Naive thymus-derived CD4-positive, alpha-beta T cell (primary cell): ENCODE results near the gene KNSTRN. TPM values are rescaled to one million over a fixed set of nuclear protein-coding genes. Genes with fewer than 3 reads are reported as not detected.
A peak's percentile ranks its signal among the peaks of the same experiment; 100 is the strongest.

Experiments
- ATAC-seq: fragments of 150-1000 bp; cut with Tn5 transposase; 2 replicates; pipeline ENCODE4 v1.10.0; 2021; ENCODE audit warnings: mild to moderate bottlenecking, moderate library complexity
- CTCF ChIA-PET: fragments of 350-600 bp; sonication (Branson Sonifier 250); formaldehyde crosslinking; loops from one replicate; lab custom pipeline; 2021; ENCODE audit warnings: antibody characterized with exemption; lab: Charles Lee
- POLR2A ChIA-PET: fragments of 350-600 bp; sonication (Branson Sonifier 250); formaldehyde crosslinking; loops from one replicate; lab custom pipeline; 2021; ENCODE audit warnings: antibody characterized with exemption, inconsistent platforms; lab: Charles Lee
- DNase-seq, 9 donors: peaks; one replicate each; pipeline versions ENCODE4 v3.0.0 to v3.0.0-alpha.2; 2020 to 2022; ENCODE audit warnings: mixed read lengths in 1 of 9
- H3K27ac ChIP-seq: one replicate; pipeline ENCODE4 v1.7.0; 2013; ENCODE audit warnings: mild to moderate bottlenecking, low read depth, low read length, moderate library complexity
- H3K27me3 ChIP-seq, 2 donors: one replicate each; pipeline ENCODE4 v1.7.0; 2013; ENCODE audit warnings: low read length in 2 of 2, mild to moderate bottlenecking in 2 of 2, moderate library complexity in 2 of 2; ENCODE audit not compliant: control insufficient read depth in 2 of 2, insufficient read depth in 2 of 2
- H3K36me3 ChIP-seq, 3 experiments: 1 replicate in 2 of 3; 2 replicates in 1 of 3; pipeline ENCODE4 v1.7.0; 2013; ENCODE audit warnings: low read length in 3 of 3, mild to moderate bottlenecking in 3 of 3, moderate library complexity in 1 of 3; ENCODE audit not compliant: insufficient read depth in 3 of 3, control insufficient read depth in 2 of 3
- H3K4me1 ChIP-seq, 2 donors: one replicate each; pipeline ENCODE4 v1.7.0; 2013; ENCODE audit warnings: low read length in 2 of 2, mild to moderate bottlenecking in 2 of 2, moderate library complexity in 1 of 2; ENCODE audit not compliant: control insufficient read depth in 2 of 2, insufficient read depth in 2 of 2
- H3K4me3 ChIP-seq: 2 replicates; pipeline ENCODE4 v1.7.0; 2013; ENCODE audit warnings: mild to moderate bottlenecking, low read length
- H3K9me3 ChIP-seq, 3 experiments: 1 replicate in 2 of 3; 2 replicates in 1 of 3; pipeline ENCODE4 v1.7.0; 2013; ENCODE audit warnings: low read length in 3 of 3; ENCODE audit not compliant: control insufficient read depth in 2 of 3
- H3K27ac Mint-ChIP-seq, 9 donors: one replicate each; pipeline ENCODE4 v1.8.0; 2020 to 2022; ENCODE audit warnings: mixed read lengths in 9 of 9, mild to moderate bottlenecking in 8 of 9, moderate library complexity in 5 of 9, inconsistent platforms in 2 of 9
- H3K27me3 Mint-ChIP-seq, 5 donors: one replicate each; pipeline ENCODE4 v1.8.0; 2021 to 2022; ENCODE audit warnings: mixed read lengths in 5 of 5, mild to moderate bottlenecking in 1 of 5
- H3K36me3 Mint-ChIP-seq, 5 donors: one replicate each; pipeline ENCODE4 v1.8.0; 2020 to 2022; ENCODE audit warnings: mixed read lengths in 5 of 5, mild to moderate bottlenecking in 3 of 5, inconsistent platforms in 1 of 5
- H3K4me1 Mint-ChIP-seq, 7 donors: one replicate each; pipeline ENCODE4 v1.8.0; 2020 to 2022; ENCODE audit warnings: mixed read lengths in 7 of 7, mild to moderate bottlenecking in 3 of 7, inconsistent platforms in 1 of 7
- H3K4me3 Mint-ChIP-seq, 10 donors: one replicate each; pipeline ENCODE4 v1.8.0; 2020 to 2022; ENCODE audit warnings: mild to moderate bottlenecking in 10 of 10, mixed read lengths in 10 of 10, moderate library complexity in 6 of 10, inconsistent platforms in 2 of 10
- H3K9me3 Mint-ChIP-seq, 11 donors: one replicate each; pipeline ENCODE4 v1.8.0; 2020 to 2022; ENCODE audit warnings: mixed read lengths in 11 of 11, mild to moderate bottlenecking in 4 of 11, inconsistent platforms in 1 of 11, moderate library complexity in 1 of 11
- intact Hi-C, 2 donors: fragments of 100-400 bp; cut with micrococcal nuclease; formaldehyde crosslinking; loops; one replicate each; pipeline ENCODE4 v1.15.1; 2023
- polyA plus RNA-seq, 2 donors: library from polyadenylated mRNA; unstranded; fragments of 300-500 nt; fragmentation: Illumina TruSeq; gene quantifications; one replicate each; pipeline ENCODE4 v1.2.3, GENCODE V29; 2021
- total RNA-seq, 6 experiments: library from RNA in 5 of 6; stranded (reverse) in 5 of 6; gene quantifications; 1 replicate in 5 of 6; 2 replicates in 1 of 6; pipeline ENCODE4 v1.2.3 and lab custom pipeline; 2021 to 2026

The KNSTRN gene
- total and polyA plus RNA-seq, 7 experiments from 2014 or later = 3.7 to 39.6 (median 6.1) TPM

DNA sequence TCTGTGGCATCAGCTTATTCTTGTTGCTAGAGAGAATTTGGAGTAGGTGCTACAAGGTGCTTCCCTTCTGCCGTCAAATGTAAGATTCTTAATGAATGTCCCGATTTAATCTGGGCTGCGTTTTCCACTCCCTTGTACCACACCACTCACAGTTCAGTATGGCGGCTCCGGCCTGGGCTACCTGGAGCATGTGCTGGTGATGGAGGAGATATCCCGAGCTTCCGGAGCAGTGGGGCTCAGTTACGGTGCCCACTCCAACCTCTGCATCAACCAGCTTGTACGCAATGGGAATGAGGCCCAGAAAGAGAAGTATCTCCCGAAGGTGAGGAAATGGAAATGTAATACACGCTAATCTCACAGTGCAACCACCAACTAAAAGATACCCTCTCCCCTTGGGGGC is 28.0 kb downstream of the KNSTRN start:
- intact Hi-C loops = no loop called here
- Histone ChIP-seq H3K4me3 (no peak overlapping the region), H3K27me3 (no peaks in the 10 kb centered on the region), H3K27ac (no peak overlapping the region), H3K36me3 (peaks cover 11 to 69% (median 16%) of the 10 kb centered on the region in 3 experiments), H3K9me3 (no peaks in the 10 kb centered on the region), H3K4me1 (no peaks in the 10 kb centered on the region)
- H3K4me1 Mint-ChIP-seq = peaks cover 2 to 36% (median 19%) of the 10 kb centered on the region in 7 donors
- no peaks in the 10 kb centered on the region for H3K9me3 Mint-ChIP-seq
- no peak overlapping the region for H3K4me3 Mint-ChIP-seq
- DNase-seq (no peak), ATAC-seq (no peak)
- peaks cover 11 to 19% (median 18%) of the 10 kb centered on the region in 5 donors for H3K36me3 Mint-ChIP-seq
- POLR2A ChIA-PET = interaction anchor here (0.6 kb wide), 1 partner anchor 269 kb away, joined by 3 read pairs; no protein-coding TSS in a partner anchor
- CTCF ChIA-PET = interaction anchor here (2.0 kb wide), 1 partner anchor 72 kb away, joined by 6 read pairs; no protein-coding TSS in a partner anchor
- H3K27ac Mint-ChIP-seq = no peak overlapping the region
- H3K27me3 Mint-ChIP-seq = no peaks in the 10 kb centered on the region

GRCh38 chr15:40412095-40412759 is 29.7 kb downstream of the KNSTRN start:
- Histone ChIP-seq H3K9me3 (no peaks in the 10 kb centered on the region), H3K36me3 (peaks cover 15 to 78% (median 16%) of the 10 kb centered on the region in 3 experiments), H3K4me1 (no peaks in the 10 kb centered on the region), H3K27me3 (no peaks in the 10 kb centered on the region), H3K4me3 (no peak overlapping the region), H3K27ac (no peak overlapping the region)
- Mint-ChIP-seq H3K27me3 (no peaks in the 10 kb centered on the region), H3K4me3 (no peak overlapping the region), H3K4me1 (peaks cover 0 to 26% (median 11%) of the 10 kb centered on the region in 7 donors), H3K27ac (peak overlapping the region in 3 of 9 donors; percentile 11 to 61 (median 28)), H3K9me3 (no peaks in the 10 kb centered on the region), H3K36me3 (peaks cover 11 to 25% (median 19%) of the 10 kb centered on the region in 5 donors)
- ChIA-PET POLR2A (interaction anchor here (0.7 kb wide), 1 partner anchor 44 kb away, joined by 3 read pairs; no protein-coding TSS in a partner anchor), CTCF (interaction anchor here (0.7 to 2.0 kb wide), 2 partner anchors 10 to 74 kb away, joined by 4 to 6 read pairs; no protein-coding TSS in a partner anchor)
- no peak for DNase-seq
- intact Hi-C loops = no loop called here
- no peak for ATAC-seq

- Histone ChIP-seq H3K4me3 (no peak overlapping the region), H3K27me3 (no peaks in the 10 kb centered on the region), H3K36me3 (peaks cover 9 to 79% (median 15%) of the 10 kb centered on the region in 3 experiments), H3K9me3 (no peaks in the 10 kb centered on the region), H3K4me1 (no peaks in the 10 kb centered on the region), H3K27ac (no peak overlapping the region)
- H3K27ac Mint-ChIP-seq = peak overlapping the region in 1 of 9 donors; percentile 49
- DNase-seq = no peak
- intact Hi-C loops = no loop called here
- no peaks in the 10 kb centered on the region for H3K27me3 Mint-ChIP-seq
- no peak for ATAC-seq
- peaks cover 0 to 17% (median 3%) of the 10 kb centered on the region in 7 donors for H3K4me1 Mint-ChIP-seq
- H3K9me3 Mint-ChIP-seq = no peaks in the 10 kb centered on the region
- CTCF ChIA-PET = interaction anchor here (0.7 kb wide), 1 partner anchor 9 kb away, joined by 4 read pairs; no protein-coding TSS in a partner anchor
- no peak overlapping the region for H3K4me3 Mint-ChIP-seq
- POLR2A ChIA-PET = interaction anchor here (0.7 kb wide), 1 partner anchor 45 kb away, joined by 3 read pairs; no protein-coding TSS in a partner anchor
- peaks cover 11 to 25% (median 19%) of the 10 kb centered on the region in 5 donors for H3K36me3 Mint-ChIP-seq
Observed at GRCh38 chr15:40413036-40413435, 30.5 kb downstream of the KNSTRN start.

GRCh38 chr15:40414816-40415215 is 32.3 kb downstream of the KNSTRN start:
- Mint-ChIP-seq H3K27me3 (no peaks in the 10 kb centered on the region), H3K4me1 (peaks cover 0 to 9% (median 0%) of the 10 kb centered on the region in 7 donors), H3K27ac (no peak overlapping the region), H3K4me3 (no peak overlapping the region), H3K36me3 (peaks cover 11 to 25% (median 19%) of the 10 kb centered on the region in 5 donors), H3K9me3 (no peaks in the 10 kb centered on the region)
- intact Hi-C loops = no loop called here
- no peak for ATAC-seq
- Histone ChIP-seq H3K27me3 (no peaks in the 10 kb centered on the region), H3K27ac (no peak overlapping the region), H3K36me3 (peaks cover 8 to 77% (median 15%) of the 10 kb centered on the region in 3 experiments), H3K9me3 (no peaks in the 10 kb centered on the region), H3K4me1 (no peaks in the 10 kb centered on the region), H3K4me3 (no peak overlapping the region)
- no peak for DNase-seq
- ChIA-PET CTCF (interaction anchor here (1.0 kb wide), 1 partner anchor 71 kb away, joined by 4 read pairs; no protein-coding TSS in a partner anchor), POLR2A (interaction anchor here (0.5 kb wide), 1 partner anchor 70 kb away, joined by 3 read pairs; no protein-coding TSS in a partner anchor)

- no peak for DNase-seq
- Mint-ChIP-seq H3K27me3 (no peaks in the 10 kb centered on the region), H3K36me3 (peaks cover 10 to 22% (median 19%) of the 10 kb centered on the region in 5 donors), H3K27ac (peak overlapping the region in 1 of 9 donors; percentile 74), H3K4me1 (peaks cover 0 to 9% (median 0%) of the 10 kb centered on the region in 7 donors), H3K9me3 (no peaks in the 10 kb centered on the region), H3K4me3 (no peak overlapping the region)
- no peaks in the 10 kb centered on the region for H3K9me3 ChIP-seq
- H3K27me3 ChIP-seq = no peaks in the 10 kb centered on the region
- no peak overlapping the region for H3K4me3 ChIP-seq
- CTCF ChIA-PET = no interaction called here
- H3K36me3 ChIP-seq = peaks cover 8 to 74% (median 15%) of the 10 kb centered on the region in 3 experiments
- H3K4me1 ChIP-seq = no peaks in the 10 kb centered on the region
- intact Hi-C loops = no loop called here
- no peak overlapping the region for H3K27ac ChIP-seq
- POLR2A ChIA-PET = no interaction called here
- ATAC-seq = no peak
Observed at GRCh38 chr15:40415226-40415625, 32.7 kb downstream of the KNSTRN start.

- intact Hi-C loops = no loop called here
- H3K27ac Mint-ChIP-seq = peak overlapping the region in 1 of 9 donors; percentile 74
- peaks cover 8 to 66% (median 13%) of the 10 kb centered on the region in 3 experiments for H3K36me3 ChIP-seq
Observed at GRCh38 chr15:40416056-40416455, 33.5 kb downstream of the KNSTRN start.

More at GRCh38 chr15:40416056-40416455, 33.5 kb downstream of the KNSTRN start:
- Histone ChIP-seq H3K27me3 (no peaks in the 10 kb centered on the region), H3K4me3 (no peak overlapping the region), H3K9me3 (no peaks in the 10 kb centered on the region), H3K4me1 (no peaks in the 10 kb centered on the region), H3K27ac (no peak overlapping the region)
- H3K4me1 Mint-ChIP-seq = peaks cover 0 to 6% (median 0%) of the 10 kb centered on the region in 7 donors
- CTCF ChIA-PET = interaction anchor here (11.1 kb wide), 1 partner anchor 75 kb away, joined by 107 read pairs; the partner anchor contains the start of gene CCDC9B
- H3K4me3 Mint-ChIP-seq = no peak overlapping the region
- DNase-seq (no peak), ATAC-seq (no peak)
- POLR2A ChIA-PET = no interaction called here
- no peaks in the 10 kb centered on the region for H3K9me3 Mint-ChIP-seq
- no peaks in the 10 kb centered on the region for H3K27me3 Mint-ChIP-seq
- H3K36me3 Mint-ChIP-seq = peaks cover 2 to 20% (median 14%) of the 10 kb centered on the region in 5 donors
